ENCODE measurements around the gene STX3. TPM values are rescaled to one million over a fixed set of nuclear protein-coding genes. Genes with fewer than 3 reads are reported as not detected.
"Not testable (repeated sequence)": the region's sequence is repeated elsewhere in the genome, so short reads cannot be mapped to it uniquely, and the experiment has no call there.

Gene STX3
- total RNA-seq, 1 experiment from 2014 or later = 25.4 TPM

DNA sequence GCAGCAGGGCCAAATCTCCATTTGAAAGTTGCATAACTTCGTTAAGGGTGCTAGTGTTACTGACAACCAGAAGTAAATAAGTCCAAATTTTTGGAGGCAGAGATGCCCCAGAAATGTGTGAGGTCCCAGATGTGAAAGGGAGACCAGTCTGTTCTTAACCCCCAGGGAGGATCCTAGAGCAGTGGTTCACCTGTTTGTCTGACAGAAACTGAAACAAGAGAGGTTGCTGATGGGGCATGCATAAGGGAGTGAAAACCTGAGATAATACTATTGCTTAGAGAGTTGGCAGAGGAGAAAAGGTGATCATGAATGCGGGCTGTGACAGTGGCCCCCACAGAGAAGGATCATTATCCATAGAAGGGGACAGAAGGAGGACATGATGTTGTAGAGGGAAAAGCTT, 86.3 kb downstream of the STX3 start:
- DNase-seq (ENCODE audit: low spot score) = no peak

DNA sequence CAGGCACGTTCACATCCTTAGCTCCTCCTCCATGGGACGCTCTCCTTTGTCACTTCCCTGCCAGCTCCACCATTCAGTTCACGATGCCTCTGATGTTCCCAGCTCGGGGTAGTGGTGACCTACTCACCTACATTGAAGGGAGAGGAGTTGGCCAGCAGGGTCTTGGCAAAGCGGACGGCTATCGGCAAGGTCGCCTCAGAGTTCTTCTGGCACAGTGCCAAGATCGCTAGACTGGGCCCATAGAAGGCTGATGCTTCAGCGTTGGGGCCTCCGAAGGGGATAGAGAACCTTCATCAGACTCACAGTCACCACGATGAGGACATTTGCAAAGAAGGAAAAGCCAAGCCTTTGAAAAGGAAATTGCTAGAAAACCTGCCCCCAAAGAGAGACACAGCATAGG, 87.1 kb downstream of the STX3 start:
- no peak for DNase-seq (ENCODE audit: low spot score)

DNA sequence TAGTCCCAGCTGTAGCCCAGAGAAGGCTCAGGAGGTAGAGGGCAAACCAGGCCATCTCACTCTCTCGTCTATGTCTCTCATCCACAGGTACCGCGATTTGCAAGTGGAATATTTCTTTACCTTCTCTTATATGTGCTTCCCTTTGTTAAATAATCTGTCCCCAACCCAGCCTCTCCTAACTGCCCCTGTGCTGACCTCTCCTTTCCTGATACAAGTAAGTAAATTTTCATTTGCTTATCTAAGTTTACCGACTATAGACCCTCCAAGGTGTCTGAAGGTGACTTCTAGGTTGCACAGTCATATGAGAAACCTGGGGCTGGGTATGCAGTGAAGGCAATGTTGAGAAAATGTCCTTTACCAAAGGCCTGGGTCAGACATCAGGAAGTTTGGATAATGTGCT, 90.2 kb downstream of the STX3 start, which contains the start of gene CBLIF:
Gene CBLIF (minus strand): TSS at position 101 of the 400 bp plus-strand sequence. CDS start 46 bp downstream, at position 55.
- no peak for DNase-seq (ENCODE audit: low spot score)

DNA sequence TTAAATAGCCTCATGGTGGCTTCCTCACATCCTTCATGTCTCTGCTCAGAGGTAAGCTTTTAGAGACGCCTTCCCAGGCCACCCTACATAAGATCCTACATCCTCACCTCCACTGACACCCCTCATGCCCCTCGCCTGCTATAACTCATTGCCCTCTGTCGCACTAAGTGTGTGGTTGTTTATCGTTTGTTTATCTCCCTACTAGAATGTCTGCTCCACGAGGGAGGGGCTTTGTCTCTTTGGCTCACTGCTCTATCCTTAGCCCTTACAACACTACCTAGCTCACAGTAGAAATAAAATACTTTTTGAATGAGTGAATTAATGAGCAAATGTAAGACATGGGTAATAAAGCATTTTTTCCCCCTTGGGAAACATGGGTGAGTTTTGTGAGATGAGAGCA, 91.4 kb downstream of the STX3 start:
- no peak for DNase-seq (ENCODE audit: low spot score)

DNA sequence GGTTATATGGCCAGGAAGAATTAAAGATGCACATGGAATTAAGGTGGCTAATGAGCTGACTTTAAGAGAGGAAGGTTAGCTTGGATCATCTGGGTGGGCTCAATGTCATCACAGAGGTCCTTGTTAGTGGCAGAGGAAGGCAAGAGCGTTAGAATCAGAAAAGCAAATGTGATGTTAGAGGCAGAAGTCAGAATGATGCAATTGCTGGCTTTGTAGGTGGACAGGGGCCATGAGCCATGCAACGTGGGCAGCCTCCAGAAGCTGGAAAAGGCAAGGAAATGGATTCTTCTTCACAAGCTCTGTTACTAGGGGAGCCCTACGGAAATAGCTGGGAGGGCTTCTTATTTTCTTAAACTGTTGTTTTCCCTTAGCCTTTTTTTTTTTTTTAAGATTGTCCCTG, 92.5 kb downstream of the STX3 start:
- DNase-seq (ENCODE audit: low spot score) = no peak

DNA sequence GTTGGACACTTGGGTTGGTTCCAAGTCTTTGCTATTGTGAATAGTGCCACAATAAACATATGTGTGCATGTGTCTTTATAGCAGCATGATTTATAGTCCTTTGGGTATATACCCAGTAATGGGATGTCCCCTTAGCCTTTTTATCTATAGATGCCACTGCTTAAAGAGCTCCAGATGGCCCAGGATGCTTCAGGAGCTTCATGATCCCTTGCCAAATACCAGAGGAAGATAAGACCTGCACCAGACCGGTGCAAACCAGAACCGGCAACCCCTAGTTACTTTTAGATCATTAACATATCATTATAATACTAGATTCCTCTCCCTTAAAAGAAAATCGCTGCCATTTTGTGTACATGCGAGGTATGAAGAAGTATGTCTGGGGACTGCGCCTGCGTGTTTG, 93.3 kb downstream of the STX3 start:
- DNase-seq (ENCODE audit: low spot score) = not testable (repeated sequence)

DNA sequence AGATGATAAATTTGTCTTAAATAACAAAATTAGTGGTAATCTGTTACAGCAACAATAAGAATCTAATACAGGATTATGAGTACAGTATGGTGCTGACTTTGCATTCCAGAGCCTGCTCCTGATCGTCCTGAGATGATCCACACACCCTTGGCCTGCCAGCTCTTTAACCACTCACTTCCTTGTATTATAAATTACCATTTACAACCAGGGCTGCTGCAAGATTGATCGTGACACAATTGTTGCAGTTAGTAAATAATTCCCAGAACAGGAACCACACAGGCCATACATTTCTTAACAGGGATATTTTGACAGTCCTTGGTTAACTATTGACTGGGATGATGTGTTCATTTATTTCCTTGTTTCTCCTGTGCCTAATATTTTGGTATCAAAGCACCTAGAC, 94.0 kb downstream of the STX3 start:
- no peak for DNase-seq (ENCODE audit: low spot score)

DNA sequence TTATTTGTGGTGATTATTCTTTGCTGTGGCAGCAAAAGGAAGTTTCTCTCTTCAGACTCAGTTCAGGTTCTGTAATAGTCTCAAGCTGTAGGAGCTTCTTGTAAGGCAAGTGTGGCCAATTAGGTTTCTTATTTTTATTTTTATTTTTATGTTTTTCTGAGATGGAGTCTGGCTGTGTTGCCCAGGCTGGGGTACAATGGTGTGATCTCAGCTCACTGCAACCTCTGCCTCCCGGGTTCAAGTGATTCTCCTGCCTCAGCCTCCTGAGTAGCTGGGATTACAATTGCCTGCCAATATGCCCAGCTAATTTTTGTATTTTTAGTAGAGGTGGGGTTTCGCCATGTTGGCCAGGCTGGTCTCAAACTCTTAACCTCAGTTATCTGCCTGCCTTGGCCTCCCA, 94.4 kb downstream of the STX3 start:
- DNase-seq (ENCODE audit: low spot score) = not testable (repeated sequence)

DNA sequence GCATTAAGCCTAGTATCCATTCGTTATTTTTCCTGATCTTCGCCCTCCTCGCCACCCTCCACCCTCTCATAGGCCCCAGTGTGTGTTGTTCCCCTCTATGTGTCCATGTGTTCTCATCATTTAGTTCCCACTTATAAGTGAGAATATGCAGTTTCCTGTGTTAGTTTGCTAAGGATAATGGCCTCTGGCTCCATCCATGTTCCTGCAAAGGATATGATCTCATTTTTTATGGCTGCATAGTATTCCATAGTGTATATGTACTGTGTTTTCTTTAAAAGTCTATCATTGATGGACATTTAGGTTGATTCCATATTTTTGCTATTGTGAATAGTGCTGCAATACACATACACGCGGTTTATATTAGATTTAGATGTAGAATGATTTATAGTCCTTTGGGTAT, 96.2 kb downstream of the STX3 start:
- not testable (repeated sequence) for DNase-seq (ENCODE audit: low spot score)

DNA sequence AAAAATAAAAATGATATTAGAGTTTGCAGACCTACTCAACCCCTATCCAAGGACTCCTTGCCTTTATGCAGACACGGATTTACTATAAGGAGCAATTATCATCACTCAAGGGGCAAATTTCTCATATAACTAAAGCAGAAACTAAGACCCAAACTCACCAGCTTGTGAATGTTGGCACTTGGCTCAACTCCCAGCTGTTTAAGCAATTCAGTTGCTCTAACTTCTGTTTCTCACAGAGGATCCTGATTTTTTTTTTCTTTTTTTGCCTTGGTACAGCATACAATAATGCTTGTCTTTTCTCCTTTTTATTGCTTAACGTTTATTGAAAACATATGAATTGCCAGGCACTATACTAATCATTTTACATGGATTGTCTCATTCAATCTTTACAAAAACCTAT, 99.7 kb downstream of the STX3 start:
- no peak for DNase-seq (ENCODE audit: low spot score)

Other genes starting within 250 kb of the STX3 start
- not detected in 2 replicates for gene OR4D9, start 243.8 kb upstream of the STX3 start, total RNA-seq (2014; rRNA removed; shearing (Covaris generic))
- 20.9 and 21.0 TPM in 2 replicates for gene OSBP, start 139.6 kb upstream of the STX3 start, total RNA-seq (2014; rRNA removed; shearing (Covaris generic))
- gene PATL1, start 86.3 kb upstream of the STX3 start, total RNA-seq (2014; rRNA removed; shearing (Covaris generic)) = 12.8 and 19.0 TPM in 2 replicates
- not detected in 2 replicates for gene OR10V1, start 41.5 kb upstream of the STX3 start, total RNA-seq (2014; rRNA removed; shearing (Covaris generic))
- 62.1 and 64.8 TPM in 2 replicates for gene MRPL16, start 55.4 kb downstream of the STX3 start, total RNA-seq (2014; rRNA removed; shearing (Covaris generic))
- gene CBLIF, start 90.1 kb downstream of the STX3 start, total RNA-seq (2014; rRNA removed; shearing (Covaris generic)) = not detected in 2 replicates
- gene TCN1, start 111.1 kb downstream of the STX3 start, total RNA-seq (2014; rRNA removed; shearing (Covaris generic)) = not detected in 2 replicates
- not detected in 2 replicates for gene OOSP3, start 123.4 kb downstream of the STX3 start, total RNA-seq (2014; rRNA removed; shearing (Covaris generic))
- gene OOSP1, start 183.1 kb downstream of the STX3 start, total RNA-seq (2014; rRNA removed; shearing (Covaris generic)) = not detected in 2 replicates
- not detected in 2 replicates for gene OOSP4A, start 208.7 kb downstream of the STX3 start, total RNA-seq (2014; rRNA removed; shearing (Covaris generic))

Data from H4 (cell line).